ENCODE data around the gene CHN1.

The CHN1 gene

DNA sequence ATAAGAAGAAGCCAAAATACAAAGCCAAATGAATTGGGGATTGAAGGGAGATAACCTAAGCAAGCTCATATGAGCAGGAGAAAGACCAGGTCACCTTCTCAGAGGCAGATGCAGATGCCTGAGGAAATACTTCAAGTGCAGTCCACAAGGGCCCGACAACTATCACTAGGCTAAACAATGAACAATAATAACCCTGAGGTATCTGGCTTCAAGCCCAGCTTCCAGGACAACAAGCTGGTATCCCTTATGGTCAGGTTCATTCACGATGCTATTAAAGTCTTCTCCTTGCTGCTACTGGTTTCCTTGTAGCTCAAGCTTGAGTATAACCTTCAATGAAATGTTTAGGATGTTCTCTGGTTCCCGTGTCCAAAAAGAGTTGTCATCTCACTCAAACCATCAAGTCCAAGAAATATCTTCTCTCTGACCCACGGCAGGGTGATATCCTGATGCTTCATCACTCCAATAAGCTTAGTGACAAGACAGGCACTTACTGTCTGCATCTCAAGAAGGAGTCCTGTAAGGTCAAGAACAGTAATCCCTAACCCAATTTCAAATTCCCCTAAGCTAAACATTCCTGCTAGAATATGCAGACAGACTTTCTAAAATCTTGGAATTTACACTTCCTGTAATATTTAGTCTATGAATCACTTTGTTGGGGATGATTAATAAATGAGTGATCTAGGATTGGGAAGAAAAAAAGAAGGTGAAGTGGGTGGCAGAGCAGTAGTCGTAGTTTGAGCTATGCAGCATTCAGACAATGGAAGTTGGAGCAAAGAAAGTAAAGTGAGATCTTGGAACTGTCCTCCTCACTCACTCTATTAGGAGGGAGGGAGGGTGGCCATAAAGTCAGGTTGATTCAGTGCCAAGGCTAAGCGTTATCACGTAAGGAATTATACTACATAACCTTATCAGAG lies 33.1 kb downstream of the CHN1 start:
- no peaks in the 10 kb centered on the region for H3K9me3 ChIP-seq (ENCODE audit: control insufficient read depth, insufficient read depth, low read length)
- peaks cover 50% of the 10 kb centered on the region for H3K4me1 ChIP-seq (ENCODE audit: control insufficient read depth, insufficient read depth, low read length)
- H3K27ac ChIP-seq (ENCODE audit: low read depth, low read length), result no peak overlapping the region
- H3K27me3 ChIP-seq (ENCODE audit: control insufficient read depth, insufficient read depth, low read length), result no peaks in the 10 kb centered on the region
- peaks cover 8% of the 10 kb centered on the region; the same call in 1 of the 2 replicates for H3K36me3 ChIP-seq (ENCODE audit: control insufficient read depth, insufficient read depth, low read length)
- H3K4me3 ChIP-seq (ENCODE audit: low read depth, low read length), result no peak overlapping the region
- H3K9ac ChIP-seq (ENCODE audit: low read depth, low read length), result no peak overlapping the region

DNA sequence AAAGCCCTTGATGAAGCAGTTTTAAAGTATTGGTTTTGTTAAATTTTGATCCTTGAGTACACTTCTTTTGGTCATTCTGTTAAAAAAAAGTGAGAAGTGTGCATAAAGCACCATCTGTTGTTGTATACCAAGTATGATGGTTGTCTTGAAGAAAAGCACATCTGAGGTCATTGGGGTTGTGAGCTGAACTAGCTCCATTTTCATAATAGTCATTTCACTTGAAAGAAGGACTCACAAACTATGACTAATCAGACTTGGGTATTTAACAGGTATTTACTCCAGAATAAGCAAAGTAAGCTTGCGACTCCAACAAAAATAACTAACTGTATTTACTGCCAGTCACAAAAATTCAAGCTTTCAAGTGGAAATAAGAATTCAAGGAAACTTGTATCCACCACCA lies 35.1 kb downstream of the CHN1 start:
- H3K9ac ChIP-seq (ENCODE audit: low read depth, low read length), result no peak overlapping the region
- peaks cover 8% of the 10 kb centered on the region; the same call in 1 of the 2 replicates for H3K36me3 ChIP-seq (ENCODE audit: control insufficient read depth, insufficient read depth, low read length)
- H3K4me3 ChIP-seq (ENCODE audit: low read depth, low read length), result no peak overlapping the region
- peaks cover 63% of the 10 kb centered on the region for H3K4me1 ChIP-seq (ENCODE audit: control insufficient read depth, insufficient read depth, low read length)
- H3K9me3 ChIP-seq (ENCODE audit: control insufficient read depth, insufficient read depth, low read length), result no peaks in the 10 kb centered on the region
- H3K27me3 ChIP-seq (ENCODE audit: control insufficient read depth, insufficient read depth, low read length), result no peaks in the 10 kb centered on the region
- no peak overlapping the region for H3K27ac ChIP-seq (ENCODE audit: low read depth, low read length)

DNA sequence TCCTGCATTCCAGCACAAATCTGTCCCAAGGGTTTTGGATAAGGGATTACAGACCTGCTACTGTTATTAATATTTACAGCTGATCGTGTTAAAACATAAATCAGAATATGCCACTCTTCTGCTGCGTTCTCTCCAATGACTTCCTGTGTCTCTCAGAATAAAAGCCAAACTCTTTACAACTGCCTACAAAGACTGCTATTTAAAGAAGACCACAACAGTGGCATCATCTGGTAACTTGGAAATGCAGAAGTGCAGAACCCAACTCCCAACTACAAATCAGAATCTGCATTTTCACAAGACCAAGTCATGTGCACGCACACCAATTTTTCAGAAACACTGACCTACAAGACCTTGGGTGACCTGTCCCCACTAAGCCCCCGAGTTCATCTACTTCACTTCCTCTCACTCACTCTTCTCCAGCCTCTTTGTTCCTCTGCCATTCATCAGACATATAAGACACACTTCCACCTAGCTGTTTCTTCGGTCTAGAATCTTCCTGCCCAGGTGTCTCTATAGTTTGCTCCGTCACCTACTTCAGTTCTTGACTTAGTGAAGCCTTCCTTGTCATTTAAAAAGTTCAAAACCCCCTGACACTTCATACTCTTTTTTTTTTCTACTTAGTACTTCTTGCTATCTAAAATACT lies 36.0 kb downstream of the CHN1 start:
- Histone ChIP-seq H3K27me3 (ENCODE audit: control insufficient read depth, insufficient read depth, low read length) (no peaks in the 10 kb centered on the region), H3K36me3 (ENCODE audit: control insufficient read depth, insufficient read depth, low read length) (peaks cover 8% of the 10 kb centered on the region; the same call in 1 of the 2 replicates), H3K27ac (ENCODE audit: low read depth, low read length) (no peak overlapping the region), H3K4me1 (ENCODE audit: control insufficient read depth, insufficient read depth, low read length) (peaks cover 62% of the 10 kb centered on the region), H3K9ac (ENCODE audit: low read depth, low read length) (no peak overlapping the region), H3K4me3 (ENCODE audit: low read depth, low read length) (no peak overlapping the region), H3K9me3 (ENCODE audit: control insufficient read depth, insufficient read depth, low read length) (no peaks in the 10 kb centered on the region)

DNA sequence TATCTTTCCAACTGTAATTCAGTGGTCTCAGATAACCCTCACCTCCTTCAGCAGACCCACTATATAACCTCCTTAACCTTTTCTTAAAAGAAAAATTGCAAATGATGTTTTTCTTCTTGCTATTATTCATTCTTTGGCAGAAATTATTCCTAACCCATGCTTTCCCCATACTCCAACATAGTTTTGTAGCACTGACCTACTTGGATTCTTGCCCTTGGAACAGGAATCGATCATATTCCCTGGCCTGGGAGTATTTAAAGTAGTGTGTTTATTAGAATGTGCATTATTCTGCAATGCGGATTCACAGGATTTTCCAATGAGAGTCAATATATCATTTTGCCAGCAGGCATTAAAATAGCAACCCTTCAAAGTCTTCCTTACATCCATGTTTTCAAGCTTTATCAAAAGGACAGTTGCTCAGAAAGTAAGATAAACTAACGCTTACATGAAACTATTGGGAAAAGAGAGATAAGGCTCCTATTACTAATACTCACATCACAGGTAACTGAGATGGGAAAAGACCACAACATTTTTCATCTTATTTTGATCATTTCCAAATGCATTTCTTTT lies 37.4 kb downstream of the CHN1 start:
- Histone ChIP-seq H3K4me1 (ENCODE audit: control insufficient read depth, insufficient read depth, low read length) (peaks cover 74% of the 10 kb centered on the region), H3K27ac (ENCODE audit: low read depth, low read length) (peak overlapping the region; percentile 27), H3K9ac (ENCODE audit: low read depth, low read length) (no peak overlapping the region)

GRCh38 chr2:174967086-174967485 lies 38.1 kb downstream of the CHN1 start:
- H3K27me3 ChIP-seq (ENCODE audit: control insufficient read depth, insufficient read depth, low read length), result no peaks in the 10 kb centered on the region
- H3K9me3 ChIP-seq (ENCODE audit: control insufficient read depth, insufficient read depth, low read length), result no peaks in the 10 kb centered on the region
- peak overlapping the region; percentile 97 for H3K27ac ChIP-seq (ENCODE audit: low read depth, low read length)
- peaks cover 6% of the 10 kb centered on the region; the same call in 1 of the 2 replicates for H3K36me3 ChIP-seq (ENCODE audit: control insufficient read depth, insufficient read depth, low read length)
- no peak overlapping the region; the same call in 1 of the 2 replicates for H3K9ac ChIP-seq (ENCODE audit: low read depth, low read length)
- H3K4me3 ChIP-seq (ENCODE audit: low read depth, low read length), result no peak overlapping the region
- H3K4me1 ChIP-seq (ENCODE audit: control insufficient read depth, insufficient read depth, low read length), result peaks cover 70% of the 10 kb centered on the region

More for the DNA sequence above, 37.4 kb downstream of the CHN1 start:
- peaks cover 8% of the 10 kb centered on the region; the same call in 1 of the 2 replicates for H3K36me3 ChIP-seq (ENCODE audit: control insufficient read depth, insufficient read depth, low read length)
- H3K27me3 ChIP-seq (ENCODE audit: control insufficient read depth, insufficient read depth, low read length), result no peaks in the 10 kb centered on the region
- H3K4me3 ChIP-seq (ENCODE audit: low read depth, low read length), result no peak overlapping the region
- H3K9me3 ChIP-seq (ENCODE audit: control insufficient read depth, insufficient read depth, low read length), result no peaks in the 10 kb centered on the region

DNA sequence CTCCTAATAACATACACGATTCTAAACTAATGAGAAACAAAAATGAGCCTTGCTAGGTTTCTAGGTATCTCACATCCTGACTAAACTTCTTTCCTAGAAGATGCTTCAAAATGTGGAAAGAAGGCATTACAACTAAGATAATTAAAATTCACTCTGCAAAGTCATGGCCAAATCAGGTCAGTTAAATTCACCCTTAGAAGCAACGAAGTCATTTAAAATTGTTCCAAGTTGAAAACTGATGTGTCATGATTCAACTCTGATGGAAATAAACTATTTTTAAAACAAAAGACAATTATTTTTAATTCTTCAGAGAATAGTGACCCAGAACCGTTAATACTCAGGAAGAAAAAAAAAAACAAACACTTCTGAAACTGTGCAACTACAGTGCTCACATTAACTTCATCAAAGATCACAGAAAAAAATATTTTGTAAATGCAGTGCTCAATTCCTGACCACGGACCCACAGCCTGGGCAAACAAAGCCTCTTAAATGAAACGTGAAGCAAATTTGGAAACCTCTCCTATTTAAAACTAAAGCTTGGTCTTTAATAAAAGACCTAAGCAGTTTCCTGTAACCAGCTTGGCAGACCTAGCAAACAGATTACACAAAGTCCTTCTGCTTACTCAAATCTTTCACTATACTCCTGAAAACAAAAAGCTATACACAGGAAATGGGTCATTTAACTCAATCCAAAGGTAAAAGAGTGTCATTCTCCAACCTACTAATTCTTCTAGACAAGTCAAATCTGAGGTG lies 39.0 kb downstream of the CHN1 start:
- H3K36me3 ChIP-seq (ENCODE audit: control insufficient read depth, insufficient read depth, low read length), result no peaks in the 10 kb centered on the region
- peaks cover 70% of the 10 kb centered on the region for H3K4me1 ChIP-seq (ENCODE audit: control insufficient read depth, insufficient read depth, low read length)
- H3K4me3 ChIP-seq (ENCODE audit: low read depth, low read length), result no peak overlapping the region
- H3K27me3 ChIP-seq (ENCODE audit: control insufficient read depth, insufficient read depth, low read length), result no peaks in the 10 kb centered on the region
- H3K9ac ChIP-seq (ENCODE audit: low read depth, low read length), result peak overlapping the region; percentile 41; the same call in 1 of the 2 replicates
- H3K9me3 ChIP-seq (ENCODE audit: control insufficient read depth, insufficient read depth, low read length), result no peaks in the 10 kb centered on the region
- peak overlapping the region; percentile 97 for H3K27ac ChIP-seq (ENCODE audit: low read depth, low read length)

- no peaks in the 10 kb centered on the region for H3K27me3 ChIP-seq (ENCODE audit: control insufficient read depth, insufficient read depth, low read length)
- peak overlapping the region; percentile 41; the same call in 1 of the 2 replicates for H3K9ac ChIP-seq (ENCODE audit: low read depth, low read length)
- no peaks in the 10 kb centered on the region for H3K9me3 ChIP-seq (ENCODE audit: control insufficient read depth, insufficient read depth, low read length)
- H3K4me1 ChIP-seq (ENCODE audit: control insufficient read depth, insufficient read depth, low read length), result peaks cover 70% of the 10 kb centered on the region
- H3K4me3 ChIP-seq (ENCODE audit: low read depth, low read length), result no peak overlapping the region
- H3K27ac ChIP-seq (ENCODE audit: low read depth, low read length), result peak overlapping the region; percentile 97
- H3K36me3 ChIP-seq (ENCODE audit: control insufficient read depth, insufficient read depth, low read length), result no peaks in the 10 kb centered on the region
Measured at GRCh38 chr2:174965551-174965950, 39.6 kb downstream of the CHN1 start.

GRCh38 chr2:174964404-174964803 lies 40.8 kb downstream of the CHN1 start:
- Histone ChIP-seq H3K27me3 (ENCODE audit: control insufficient read depth, insufficient read depth, low read length) (no peaks in the 10 kb centered on the region), H3K27ac (ENCODE audit: low read depth, low read length) (peak overlapping the region; percentile 97), H3K4me3 (ENCODE audit: low read depth, low read length) (no peak overlapping the region; the same call in 1 of the 2 replicates), H3K4me1 (ENCODE audit: control insufficient read depth, insufficient read depth, low read length) (peaks cover 67% of the 10 kb centered on the region), H3K36me3 (ENCODE audit: control insufficient read depth, insufficient read depth, low read length) (no peaks in the 10 kb centered on the region), H3K9me3 (ENCODE audit: control insufficient read depth, insufficient read depth, low read length) (no peaks in the 10 kb centered on the region), H3K9ac (ENCODE audit: low read depth, low read length) (0 out of 2 replicates have a peak overlapping the region, but pooled peaks have one; percentile 3)

GRCh38 chr2:174963437-174964400 lies 41.5 kb downstream of the CHN1 start:
- no peak overlapping the region for H3K4me3 ChIP-seq (ENCODE audit: low read depth, low read length)
- H3K27ac ChIP-seq (ENCODE audit: low read depth, low read length), result peak overlapping the region; percentile 97
- H3K36me3 ChIP-seq (ENCODE audit: control insufficient read depth, insufficient read depth, low read length), result no peaks in the 10 kb centered on the region
- H3K27me3 ChIP-seq (ENCODE audit: control insufficient read depth, insufficient read depth, low read length), result no peaks in the 10 kb centered on the region
- H3K4me1 ChIP-seq (ENCODE audit: control insufficient read depth, insufficient read depth, low read length), result peaks cover 66% of the 10 kb centered on the region
- no peaks in the 10 kb centered on the region for H3K9me3 ChIP-seq (ENCODE audit: control insufficient read depth, insufficient read depth, low read length)
- 0 out of 2 replicates have a peak overlapping the region, but pooled peaks have one; percentile 3 for H3K9ac ChIP-seq (ENCODE audit: low read depth, low read length)

Measured in HUES48 (cell line).